Suprapubic skin (tissue), 4 donors: ENCODE data around the gene RALA.

Experiments used
- CTCF ChIP-seq, 2 donors: fragments of 200-600 bp in 1 of 2; fragments of 450-650 bp in 1 of 2; sonication (generic) in 1 of 2; IDR thresholded peaks; one replicate each; pipeline ENCODE4 v1.5.1; 2016 to 2019; ENCODE audit warnings: antibody characterized with exemption in 2 of 2, mild to moderate bottlenecking in 1 of 2, moderate library complexity in 1 of 2
- EP300 ChIP-seq: sonication (generic); formaldehyde crosslinking; IDR thresholded peaks from one replicate; pipeline ENCODE4 v1.6.1; 2017; ENCODE audit warnings: antibody characterized with exemption
- POLR2AphosphoS5 ChIP-seq, 3 donors: sonication (generic); formaldehyde crosslinking; IDR thresholded peaks; one replicate each; pipeline ENCODE4 v1.6.1; 2017; ENCODE audit warnings: antibody characterized with exemption in 3 of 3

- TF ChIP-seq CTCF (IDR thresholded peaks at IDR 0.05) = no peak
- no peak for TF ChIP-seq POLR2AphosphoS5 (IDR thresholded peaks at IDR 0.05)
- TF ChIP-seq EP300 = no peak
Observed at GRCh38 chr7:39650676-39651075, 27.3 kb downstream of the RALA start.
